GM12891 (cell line): Measurements from ENCODE around the gene LPAR2.

ENCODE experiments used
- POLR2A ChIP-seq: IDR thresholded peaks from 2 replicates; pipeline ENCODE4 v1.6.1; 2011; ENCODE audit warnings: low read depth, low read length, control low read depth
- POLR2AphosphoS5 ChIP-seq: IDR thresholded peaks from 2 replicates; pipeline ENCODE4 v1.6.1; 2011; ENCODE audit warnings: low read depth, low read length, control low read depth

DNA sequence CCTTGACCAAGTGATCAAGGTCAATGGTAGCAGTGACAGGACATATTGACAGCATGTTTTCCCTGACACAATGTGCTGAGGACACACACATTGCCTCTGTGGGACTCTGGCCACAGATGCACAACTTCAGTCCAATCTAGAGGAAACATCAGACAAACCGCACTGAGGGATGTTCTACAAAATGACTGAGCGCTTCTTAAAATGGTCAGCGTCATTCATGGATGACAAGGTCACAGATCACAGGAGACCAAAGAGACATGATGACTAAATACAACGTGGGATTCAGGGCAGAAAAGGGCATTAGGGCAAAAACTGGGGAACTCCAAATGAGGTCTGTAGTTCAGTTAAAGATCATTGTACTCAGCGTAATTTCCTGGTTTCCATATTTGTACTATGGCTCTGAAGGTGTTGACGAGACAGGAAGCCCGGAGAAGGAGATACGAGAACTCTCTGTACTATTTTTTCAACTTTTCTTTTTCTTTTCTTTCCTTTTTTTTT lies 30.2 kb downstream of the LPAR2 start:
- TF ChIP-seq POLR2A, result 0 out of 2 replicates have a peak, but pooled peaks have one; percentile 30
- TF ChIP-seq POLR2AphosphoS5, result no peak
